Measurements from ENCODE around the gene NDUFAB1. TPM values are rescaled to one million over a fixed set of nuclear protein-coding genes. Genes with fewer than 3 reads are reported as not detected.
A peak's percentile ranks its signal among the peaks of the same experiment; 100 is the strongest.

Gene NDUFAB1
- total and polyA plus RNA-seq, 2 of the 13 experiments (the other 11 are each of a cell fraction or from before 2014, with no cell fraction given): 221 to 601 TPM

DNA sequence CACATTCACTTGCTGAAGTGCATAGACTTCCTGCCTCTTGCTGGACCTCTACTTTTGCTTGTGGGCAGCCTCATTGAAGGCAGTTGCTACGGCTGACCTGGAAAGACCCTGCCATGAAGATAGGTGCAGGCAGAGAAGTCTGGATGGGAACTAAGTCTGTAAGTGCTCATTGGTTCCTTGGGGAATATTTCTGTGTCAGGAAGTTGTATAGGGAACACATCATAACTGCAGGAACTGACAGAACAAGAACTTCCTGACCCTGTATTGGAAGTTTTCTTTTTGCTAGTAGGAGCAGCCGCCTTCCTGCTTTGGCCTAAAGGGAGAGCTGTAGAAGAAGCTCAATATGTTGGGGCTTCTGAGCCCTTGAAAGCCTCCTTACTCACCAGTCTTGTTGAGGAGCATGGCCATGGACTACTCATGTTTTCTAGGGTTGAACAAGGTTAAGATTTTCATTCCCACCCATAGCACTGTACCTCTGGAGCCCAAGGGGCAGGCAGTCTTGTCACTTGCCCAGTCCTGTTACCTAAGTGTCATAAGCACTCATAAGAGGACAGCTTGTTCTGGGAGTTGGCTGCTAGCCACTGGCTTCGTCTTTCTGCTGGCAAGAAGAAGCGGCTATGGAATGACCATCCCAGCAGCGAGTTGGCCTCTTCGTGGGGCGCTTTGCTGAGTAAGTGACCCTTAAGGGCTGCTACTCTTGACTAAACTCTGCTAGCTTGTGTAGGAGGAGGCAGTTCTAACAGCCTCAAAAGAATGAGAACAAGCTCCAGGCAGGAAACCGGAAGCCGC, 31.3 kb downstream of the NDUFAB1 start:
- no peak for FAIRE-seq
- ATAC-seq: no peak
- ChIA-PET CTCF (ENCODE audit: low intra/inter-chr PET ratio, low total read pairs) (no interaction called here), POLR2A (no interaction called here)
- Histone ChIP-seq H4K20me1 (ENCODE audit: insufficient read depth, low read length) (peaks cover 10% of the 10 kb centered on the region; the same call in 1 of the 2 replicates), H3K4me1 (ENCODE audit: insufficient read depth, low read length) (peaks cover 13% of the 10 kb centered on the region), H3K4me2 (ENCODE audit: low read depth, low read length) (no peak overlapping the region), H3K79me2 (ENCODE audit: insufficient read depth, low read length) (peaks cover 22% of the 10 kb centered on the region), H3K27ac (ENCODE audit: extremely low read length, insufficient read depth, low read length) (no peak overlapping the region), H3K9ac (ENCODE audit: insufficient read depth, low read depth, low read length) (no peak overlapping the region), H3K4me3 (replicated peaks in 1 of 3; ENCODE audit: insufficient read depth in 1 of 3, low read depth in 2 of 3, low read length in 3 of 3) (no peak overlapping the region), H3K27me3 (ENCODE audit: control insufficient read depth in 1 of 2, insufficient read depth in 2 of 2, low read length in 2 of 2) (no peaks in the 10 kb centered on the region), H2AFZ (ENCODE audit: low read length) (no peak overlapping the region), H3K36me3 (replicated peaks in 1 of 2; ENCODE audit: control insufficient read depth in 1 of 2, insufficient read depth in 2 of 2, low read length in 2 of 2) (peaks cover 59 to 97% of the 10 kb centered on the region in 2 experiments), H3K9me3 (ENCODE audit: low read length) (no peaks in the 10 kb centered on the region)
- WGBS (ENCODE audit: low lambda C conversion rate): 100% methylated on average over 9 of the region's 9 CpGs
- DNase-seq (ENCODE audit: low spot score): no peak
- BruUV-seq (replicated peaks): no TSS peak
- in situ Hi-C loops (cut with HindIII; ENCODE audit: extremely low pct_ligation_motif_present, low pct_unique_long_range_greater_than_20kb) (no loop called here), intact Hi-C loops (cut with micrococcal nuclease; ENCODE audit: unreplicated experiment) (no loop called here)
- 0 out of 2 replicates have a peak, but pooled peaks have one; percentile 39 for TF ChIP-seq RBFOX2 (IDR thresholded peaks at IDR 0.05; ENCODE audit: low read depth, low read length)
- no peak for TF ChIP-seq ZNF891 (CRISPR knock-in tag; IDR thresholded peaks at IDR 0.05)
- peak; percentile 53 for TF ChIP-seq RBM22 (optimal IDR thresholded peaks at IDR 0.05; ENCODE audit: low read length)
- no peak for TF ChIP-seq HNRNPLL (IDR thresholded peaks at IDR 0.05; ENCODE audit: low read depth, low read length, poor library complexity, severe bottlenecking)

DNA sequence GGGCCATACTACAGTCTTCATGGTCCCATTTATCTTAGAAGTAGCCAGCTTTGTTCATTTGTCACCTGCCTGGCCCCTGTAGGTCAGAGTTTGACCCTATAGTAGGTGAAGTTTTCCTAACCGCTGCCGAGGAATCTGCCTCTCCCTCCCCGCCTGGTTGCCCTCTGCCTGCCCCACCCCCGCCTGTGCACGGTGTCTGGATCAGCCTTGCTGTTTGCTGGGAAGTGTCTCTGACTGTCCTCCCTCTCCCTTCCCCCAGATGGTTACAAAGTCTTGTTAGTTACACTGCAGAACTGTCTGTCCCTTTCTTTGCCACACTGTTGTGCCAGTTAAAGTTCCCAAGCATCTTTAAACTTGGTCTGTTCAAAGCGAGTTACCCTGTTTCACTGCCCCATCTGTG, 32.9 kb downstream of the NDUFAB1 start:
- ChIA-PET POLR2A (no interaction called here), CTCF (ENCODE audit: low intra/inter-chr PET ratio, low total read pairs) (no interaction called here)
- Histone ChIP-seq H3K36me3 (replicated peaks in 1 of 2; ENCODE audit: control insufficient read depth in 1 of 2, insufficient read depth in 2 of 2, low read length in 2 of 2) (peaks cover 55 to 90% of the 10 kb centered on the region in 2 experiments), H3K9me3 (ENCODE audit: low read length) (no peaks in the 10 kb centered on the region), H3K27me3 (ENCODE audit: control insufficient read depth in 1 of 2, insufficient read depth in 2 of 2, low read length in 2 of 2) (peaks cover 0 to 2% of the 10 kb centered on the region in 2 experiments; a peak in 1 of 5 replicates), H3K9ac (ENCODE audit: insufficient read depth, low read depth, low read length) (no peak overlapping the region), H3K27ac (ENCODE audit: extremely low read length, insufficient read depth, low read length) (no peak overlapping the region), H3K4me1 (ENCODE audit: insufficient read depth, low read length) (peaks cover 26% of the 10 kb centered on the region), H3K79me2 (ENCODE audit: insufficient read depth, low read length) (peaks cover 38% of the 10 kb centered on the region), H3K4me3 (replicated peaks in 1 of 3; ENCODE audit: insufficient read depth in 1 of 3, low read depth in 2 of 3, low read length in 3 of 3) (no peak overlapping the region), H3K4me2 (ENCODE audit: low read depth, low read length) (no peak overlapping the region), H4K20me1 (ENCODE audit: insufficient read depth, low read length) (peaks cover 13% of the 10 kb centered on the region; the same call in 1 of the 2 replicates), H2AFZ (ENCODE audit: low read length) (no peak overlapping the region)
- ATAC-seq: no peak
- 95% methylated on average over 6 of the region's 6 CpGs for WGBS (ENCODE audit: low lambda C conversion rate)
- in situ Hi-C loops (cut with HindIII; ENCODE audit: extremely low pct_ligation_motif_present, low pct_unique_long_range_greater_than_20kb): no loop called here
- no TSS peak for BruUV-seq (replicated peaks)
- FAIRE-seq: no peak
- no peak for TF ChIP-seq RFX1 (IDR thresholded peaks at IDR 0.05)
- no peak for TF ChIP-seq ZNF839 (CRISPR knock-in tag; IDR thresholded peaks at IDR 0.05; ENCODE audit: borderline replicate concordance)
- TF ChIP-seq ZNF333 (CRISPR knock-in tag; IDR thresholded peaks at IDR 0.05; ENCODE audit: borderline replicate concordance): no peak
- no peak for TF ChIP-seq ZNF574 (CRISPR knock-in tag; IDR thresholded peaks at IDR 0.05)
- no peak for TF ChIP-seq ZBTB7B (CRISPR knock-in tag; IDR thresholded peaks at IDR 0.05)
- no peak for TF ChIP-seq GTF3A (CRISPR knock-in tag; conservative IDR thresholded peaks at IDR 0.05)
- TF ChIP-seq DRAP1 (CRISPR knock-in tag; IDR thresholded peaks at IDR 0.05): no peak
- no peak for TF ChIP-seq ZNF781 (CRISPR knock-in tag; IDR thresholded peaks at IDR 0.05; ENCODE audit: borderline replicate concordance, not compliant biosample characterization)
- TF ChIP-seq CBX1 (IDR thresholded peaks at IDR 0.05; ENCODE audit: low read depth): no peak
- intact Hi-C loops (cut with micrococcal nuclease; ENCODE audit: unreplicated experiment): no loop called here
- DNase-seq (ENCODE audit: low spot score): no peak

Data from HepG2 (cell line).